Thyroid gland (tissue), 4 donors: ENCODE results near the gene ROCK1. TPM values are rescaled to one million over a fixed set of nuclear protein-coding genes. Genes with fewer than 3 reads are reported as not detected.

Source experiments
- DNase-seq, 2 donors: peaks; one replicate each; pipeline ENCODE4 v3.0.0-alpha.2; 2019
- H3K27ac ChIP-seq, 3 donors: fragments of 200-600 bp; sonication (generic); 1 replicate in 2 of 3; 2 replicates in 1 of 3; pipeline ENCODE4 v1.5.1; 2016 to 2019; ENCODE audit warnings: mild to moderate bottlenecking in 1 of 3, moderate library complexity in 1 of 3
- H3K27me3 ChIP-seq: fragments of 200-600 bp; sonication (generic); one replicate; pipeline ENCODE4 v1.5.1; 2019
- H3K36me3 ChIP-seq, 2 donors: fragments of 200-600 bp; sonication (generic); one replicate each; pipeline ENCODE4 v1.5.1; 2016 to 2019
- H3K4me1 ChIP-seq, 2 donors: fragments of 200-600 bp; sonication (generic); one replicate each; pipeline ENCODE4 v1.5.1; 2017 to 2019
- H3K4me3 ChIP-seq, 3 donors: fragments of 200-600 bp; sonication (generic); replicated peaks in 1 of 3; 1 replicate in 2 of 3; 2 replicates in 1 of 3; pipeline ENCODE4 v1.5.1; 2016; ENCODE audit warnings: mild to moderate bottlenecking in 1 of 3
- H3K9me3 ChIP-seq: fragments of 200-600 bp; sonication (generic); one replicate; pipeline ENCODE4 v1.5.1; 2017
- POLR2A ChIP-seq, 2 donors: fragments of 450-650 bp; IDR thresholded peaks; one replicate each; pipeline ENCODE4 v1.6.1; 2017; ENCODE audit warnings: antibody characterized with exemption in 2 of 2, mild to moderate bottlenecking in 2 of 2, moderate library complexity in 1 of 2
- WGBS, 2 donors: methylation state at CpG; one replicate each; pipeline ENCODE4 v1.1.5; 2017; 5-methylcytosine and 5-hydroxymethylcytosine counted together
- intact Hi-C: fragments of 100-400 bp; cut with DNase I; formaldehyde crosslinking; loops from one replicate; pipeline ENCODE4 v1.15.1; 2023
- total RNA-seq, 4 donors: library from RNA; depleted of rRNA; stranded (reverse); fragments of >200 nt; gene quantifications; one replicate each; pipeline ENCODE4 v1.2.3, GENCODE V29; 2016
- TF ChIP-seq, protein P1 (sequence below), 6 experiments: fragments of 200-600 bp in 3 of 6; fragments of 450-650 bp in 3 of 6; sonication (generic) in 3 of 6; IDR thresholded peaks; one replicate each; pipeline ENCODE4 v1.5.1; 2016 to 2019; ENCODE audit warnings: antibody characterized with exemption in 6 of 6, mild to moderate bottlenecking in 2 of 6, inconsistent platforms in 1 of 6, moderate library complexity in 1 of 6

ROCK1 gene
- total RNA-seq, 4 donors from 2014 or later: 45.3 to 68.9 (median 57.8) TPM

DNA sequence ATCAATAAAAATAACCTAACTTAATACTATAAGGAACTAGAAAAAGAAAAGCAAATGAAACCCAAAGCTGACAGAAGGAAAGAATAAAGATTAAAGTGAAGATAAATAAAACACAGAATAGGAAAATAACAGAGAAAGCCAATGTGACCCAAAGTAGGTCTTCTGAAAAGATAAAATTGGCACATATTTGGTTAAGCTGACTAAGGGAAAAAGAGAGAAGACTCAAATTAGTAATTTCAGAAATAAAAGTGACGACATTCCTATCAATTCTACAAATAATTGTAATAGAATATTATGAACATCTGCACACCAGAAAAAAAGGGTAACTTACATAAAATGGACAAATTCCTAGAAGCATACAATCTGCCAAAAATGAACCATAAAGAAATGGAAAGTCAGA, 30.2 kb downstream of the ROCK1 start:
- intact Hi-C loops: no loop called here
- Histone ChIP-seq H3K4me3 (no peak overlapping the region), H3K27ac (no peak overlapping the region), H3K4me1 (peaks cover 11 to 17% of the 10 kb centered on the region in 2 donors), H3K36me3 (no peaks in the 10 kb centered on the region), H3K27me3 (no peaks in the 10 kb centered on the region), H3K9me3 (no peaks in the 10 kb centered on the region)
- no peak for DNase-seq
- WGBS, 2 donors: 92 to 94% methylated on average over 1 of the region's 1 CpG
- no peak for TF ChIP-seq POLR2A (IDR thresholded peaks at IDR 0.05)
- TF ChIP-seq, protein P1, sequence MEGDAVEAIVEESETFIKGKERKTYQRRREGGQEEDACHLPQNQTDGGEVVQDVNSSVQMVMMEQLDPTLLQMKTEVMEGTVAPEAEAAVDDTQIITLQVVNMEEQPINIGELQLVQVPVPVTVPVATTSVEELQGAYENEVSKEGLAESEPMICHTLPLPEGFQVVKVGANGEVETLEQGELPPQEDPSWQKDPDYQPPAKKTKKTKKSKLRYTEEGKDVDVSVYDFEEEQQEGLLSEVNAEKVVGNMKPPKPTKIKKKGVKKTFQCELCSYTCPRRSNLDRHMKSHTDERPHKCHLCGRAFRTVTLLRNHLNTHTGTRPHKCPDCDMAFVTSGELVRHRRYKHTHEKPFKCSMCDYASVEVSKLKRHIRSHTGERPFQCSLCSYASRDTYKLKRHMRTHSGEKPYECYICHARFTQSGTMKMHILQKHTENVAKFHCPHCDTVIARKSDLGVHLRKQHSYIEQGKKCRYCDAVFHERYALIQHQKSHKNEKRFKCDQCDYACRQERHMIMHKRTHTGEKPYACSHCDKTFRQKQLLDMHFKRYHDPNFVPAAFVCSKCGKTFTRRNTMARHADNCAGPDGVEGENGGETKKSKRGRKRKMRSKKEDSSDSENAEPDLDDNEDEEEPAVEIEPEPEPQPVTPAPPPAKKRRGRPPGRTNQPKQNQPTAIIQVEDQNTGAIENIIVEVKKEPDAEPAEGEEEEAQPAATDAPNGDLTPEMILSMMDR (IDR thresholded peaks at IDR 0.05): no peak

DNA sequence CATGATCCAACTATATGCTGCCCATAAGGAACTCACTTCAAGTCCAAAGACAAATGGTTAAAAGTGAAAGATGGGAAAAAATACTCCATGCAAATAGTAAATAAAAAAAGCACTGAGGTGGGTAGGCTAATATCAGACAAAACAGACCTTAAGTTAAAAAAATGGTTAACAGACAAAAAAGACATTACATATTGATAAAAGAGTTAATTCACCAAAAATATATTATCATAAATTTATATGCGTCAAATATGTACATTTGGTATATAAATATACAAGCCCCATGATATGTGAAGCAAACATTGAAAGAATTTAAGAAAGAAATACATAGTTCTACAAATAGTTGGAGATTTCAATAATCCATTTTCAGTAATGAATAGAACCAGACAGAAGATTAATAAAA, 31.0 kb downstream of the ROCK1 start:
- Histone ChIP-seq H3K4me1 (peaks cover 11 to 17% of the 10 kb centered on the region in 2 donors), H3K4me3 (no peak overlapping the region), H3K9me3 (no peaks in the 10 kb centered on the region), H3K27ac (no peak overlapping the region), H3K27me3 (no peaks in the 10 kb centered on the region), H3K36me3 (no peaks in the 10 kb centered on the region)
- DNase-seq: no peak
- WGBS, 2 donors: 100% methylated on average over 1 of the region's 1 CpG
- no peak for TF ChIP-seq POLR2A (IDR thresholded peaks at IDR 0.05)
- TF ChIP-seq, protein P1 (IDR thresholded peaks at IDR 0.05): no peak
- intact Hi-C loops: no loop called here

DNA sequence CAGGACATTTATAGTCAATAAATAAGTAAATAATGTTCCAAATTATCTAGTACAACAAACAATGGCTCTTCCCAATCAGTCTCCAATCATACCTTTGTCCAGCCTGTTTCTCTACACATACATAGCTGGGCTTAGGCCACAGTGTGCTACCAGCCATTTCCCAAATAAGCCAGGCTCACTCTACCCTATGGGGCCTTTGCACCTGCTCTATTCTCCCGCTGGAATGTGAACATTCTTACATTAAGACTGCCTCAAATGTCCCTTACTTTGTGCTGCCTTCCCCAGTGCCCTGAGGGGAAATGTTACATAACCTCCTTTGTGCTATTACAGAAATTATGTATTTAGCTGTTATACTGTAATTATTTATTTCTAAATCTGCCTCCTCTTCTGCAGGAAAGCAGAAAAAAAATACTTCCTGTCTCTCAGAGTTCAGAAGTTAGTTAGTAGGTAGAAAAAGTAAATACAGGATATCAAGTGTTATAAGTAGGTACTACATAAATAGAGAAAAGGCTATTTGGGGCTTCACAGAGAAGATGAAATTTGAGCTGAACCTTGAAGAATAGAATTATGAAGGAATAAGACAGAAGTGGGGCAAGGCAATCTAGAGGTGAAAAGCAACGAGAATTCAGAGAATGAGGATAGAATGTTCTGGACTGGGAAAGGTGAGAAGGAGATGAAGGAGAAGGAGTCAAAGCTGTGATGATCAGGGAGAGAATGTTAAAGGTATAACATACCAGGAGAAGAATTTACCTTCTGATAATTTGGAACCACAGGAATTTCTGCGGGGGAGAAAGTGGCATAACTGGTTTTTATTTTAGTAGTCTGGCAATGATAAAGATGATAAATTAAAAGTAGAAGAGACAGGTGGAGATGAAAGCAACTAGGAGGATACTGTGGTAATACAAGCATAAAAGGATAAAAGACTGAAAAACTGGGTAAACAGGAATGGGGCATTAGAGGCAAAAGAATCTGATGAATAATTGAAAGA, 37.0 kb downstream of the ROCK1 start:
- no peak overlapping the region for H3K4me3 ChIP-seq
- intact Hi-C loops: no loop called here

DNA sequence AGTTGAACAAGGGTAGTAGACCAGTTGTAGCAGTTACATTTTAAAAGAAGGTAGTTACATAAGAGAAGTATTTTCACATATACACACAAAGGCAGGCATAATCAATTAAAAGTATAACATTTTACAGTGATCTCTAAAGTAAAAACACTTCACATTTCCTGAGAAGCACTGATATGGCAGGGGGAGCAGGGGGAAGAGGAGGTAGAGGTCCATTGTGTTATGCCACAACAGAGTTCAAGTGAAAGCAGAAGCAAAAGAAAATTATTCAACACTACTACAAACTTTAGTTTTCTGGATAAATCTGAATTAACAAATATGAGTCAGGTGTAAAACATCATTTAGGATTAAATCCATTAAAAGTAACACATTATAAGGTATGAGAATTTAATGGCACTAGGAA, 38.4 kb downstream of the ROCK1 start:
- H3K4me1 ChIP-seq: peaks cover 22 to 32% of the 10 kb centered on the region in 2 donors
- intact Hi-C loops: no loop called here
- no peaks in the 10 kb centered on the region for H3K36me3 ChIP-seq
- no peak for DNase-seq
- H3K27ac ChIP-seq: no peak overlapping the region
- no peak for TF ChIP-seq POLR2A (IDR thresholded peaks at IDR 0.05)
- TF ChIP-seq, protein P1 (IDR thresholded peaks at IDR 0.05): no peak
- no peak overlapping the region for H3K4me3 ChIP-seq
- H3K9me3 ChIP-seq: no peaks in the 10 kb centered on the region
- H3K27me3 ChIP-seq: no peaks in the 10 kb centered on the region

More for the DNA sequence above, 37.0 kb downstream of the ROCK1 start:
- Histone ChIP-seq H3K36me3 (no peaks in the 10 kb centered on the region), H3K27me3 (no peaks in the 10 kb centered on the region), H3K27ac (no peak overlapping the region), H3K4me1 (peaks cover 22 to 38% of the 10 kb centered on the region in 2 donors), H3K9me3 (no peaks in the 10 kb centered on the region)
- WGBS, 2 donors: 67 to 74% methylated on average over 3 of the region's 3 CpGs
- no peak for DNase-seq
- TF ChIP-seq POLR2A (IDR thresholded peaks at IDR 0.05): no peak
- TF ChIP-seq, protein P1 (IDR thresholded peaks at IDR 0.05): no peak

DNA sequence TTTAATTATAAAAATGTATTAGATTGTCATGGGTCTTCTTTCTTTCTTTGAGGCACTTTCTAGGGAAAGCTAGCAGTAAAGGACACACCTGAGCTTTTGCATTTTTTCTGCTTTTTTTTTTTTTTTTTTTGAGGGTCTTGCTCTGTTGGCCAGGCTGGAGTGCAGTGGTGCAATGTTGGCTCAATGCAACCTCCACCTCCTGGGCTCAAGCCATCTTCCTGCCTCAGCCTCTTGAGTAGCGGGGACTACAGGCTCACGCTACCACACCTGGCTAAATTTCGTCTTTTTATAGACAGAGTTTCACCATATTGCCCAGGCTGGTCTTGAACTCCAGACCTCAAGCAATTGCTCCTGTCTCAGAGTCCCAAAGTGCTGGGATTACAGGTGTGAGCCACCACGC, 40.5 kb downstream of the ROCK1 start:
- no peak for TF ChIP-seq POLR2A (IDR thresholded peaks at IDR 0.05)
- TF ChIP-seq, protein P1 (IDR thresholded peaks at IDR 0.05): no peak
- Histone ChIP-seq H3K4me1 (peaks cover 11 to 21% of the 10 kb centered on the region in 2 donors), H3K27ac (no peak overlapping the region), H3K9me3 (no peaks in the 10 kb centered on the region), H3K4me3 (no peak overlapping the region), H3K27me3 (no peaks in the 10 kb centered on the region), H3K36me3 (no peaks in the 10 kb centered on the region)
- no peak for DNase-seq
- intact Hi-C loops: no loop called here
- 100% methylated on average over 4 of the region's 4 CpGs for whole genome bisulfite sequencing, 2 donors
